HL-60/S4 treated with retinoic acid at 250 ng/mL for 4 days and 3 days (cell line): ENCODE results near the gene VWF.

Source experiments
- in situ Hi-C: fragments of 300-500 bp; cut with MboI; formaldehyde crosslinking; loops from 2 replicates; pipeline ENCODE4 v1.7.0; 2022; ENCODE audit warnings: low sequenced_read_pairs

Gene VWF

DNA sequence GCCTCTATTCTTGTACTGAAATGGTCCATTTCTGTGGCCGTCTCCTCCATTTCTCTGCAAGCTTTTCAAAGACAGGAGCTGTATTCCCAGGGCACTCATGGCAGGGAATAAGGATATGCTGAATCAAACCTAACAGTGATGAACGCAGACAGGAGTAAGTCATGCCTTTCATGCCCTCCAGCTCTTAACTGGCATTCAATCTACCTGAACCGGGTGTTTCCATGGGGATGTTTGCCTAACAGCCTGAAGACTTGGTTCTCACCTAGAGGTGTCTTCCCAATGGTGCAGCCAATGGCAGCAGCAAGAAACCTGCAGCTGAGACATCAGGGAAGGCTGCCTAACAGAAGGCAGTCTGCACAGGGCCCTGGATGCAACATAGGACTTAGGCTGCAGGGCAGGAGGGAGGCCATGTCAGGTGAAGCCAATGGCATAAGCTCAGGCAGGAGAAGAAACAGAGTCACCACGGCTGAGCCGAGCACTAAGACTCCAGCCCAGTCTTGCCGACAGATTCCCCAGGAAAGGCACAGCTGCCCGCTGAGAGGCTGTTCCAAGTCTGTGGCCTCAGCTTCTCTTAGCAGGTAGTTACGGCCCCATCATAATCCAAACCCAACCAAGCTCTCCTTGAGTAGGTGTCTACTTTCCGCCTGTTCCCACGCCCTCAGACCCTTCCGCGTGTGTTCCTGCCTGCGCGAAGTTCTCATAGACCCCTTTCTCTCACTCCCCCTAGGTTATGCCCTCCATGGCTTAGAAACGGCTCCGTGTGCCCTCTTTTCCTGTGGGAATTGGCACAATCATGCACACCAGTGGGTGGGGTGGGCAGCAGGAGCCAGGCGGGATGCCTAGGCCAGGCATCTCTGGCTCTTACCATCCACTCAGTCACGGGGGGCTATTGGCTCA is 44.1 kb downstream of the VWF start:
- in situ Hi-C loops = no loop called here

DNA sequence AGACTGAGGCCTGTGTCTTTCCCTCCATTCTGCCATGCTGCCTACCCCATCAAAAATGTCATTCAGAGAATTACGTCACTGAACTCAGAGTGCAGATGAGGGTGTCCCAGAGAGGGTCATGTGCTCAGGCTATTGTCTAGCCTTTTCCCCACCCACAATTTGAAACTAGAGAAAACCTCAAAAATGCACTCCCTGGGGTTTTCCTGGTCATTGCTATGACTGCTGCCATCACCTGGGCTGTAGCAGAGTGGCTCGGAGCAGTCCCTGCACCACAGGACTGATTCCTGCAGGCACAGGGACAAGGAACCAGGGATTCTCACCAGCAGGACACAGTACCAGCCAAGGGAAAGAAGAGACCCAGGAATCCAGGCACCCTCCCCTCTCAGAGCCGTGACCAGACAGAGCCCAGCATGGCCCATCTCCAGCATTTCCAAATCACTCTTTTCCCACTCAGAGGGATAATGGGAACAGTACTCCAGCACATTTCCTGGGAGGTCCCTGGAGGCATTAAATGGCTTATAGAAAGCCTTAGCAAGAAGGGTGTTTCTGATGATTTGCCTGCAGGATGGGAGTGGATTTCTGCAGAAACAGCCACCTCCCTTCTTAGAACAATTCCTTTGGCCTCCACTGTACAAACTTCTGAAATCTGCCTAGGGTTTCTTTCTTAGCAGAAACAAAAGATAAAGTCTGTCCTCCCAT is 45.9 kb downstream of the VWF start:
- in situ Hi-C loops = no loop called here

DNA sequence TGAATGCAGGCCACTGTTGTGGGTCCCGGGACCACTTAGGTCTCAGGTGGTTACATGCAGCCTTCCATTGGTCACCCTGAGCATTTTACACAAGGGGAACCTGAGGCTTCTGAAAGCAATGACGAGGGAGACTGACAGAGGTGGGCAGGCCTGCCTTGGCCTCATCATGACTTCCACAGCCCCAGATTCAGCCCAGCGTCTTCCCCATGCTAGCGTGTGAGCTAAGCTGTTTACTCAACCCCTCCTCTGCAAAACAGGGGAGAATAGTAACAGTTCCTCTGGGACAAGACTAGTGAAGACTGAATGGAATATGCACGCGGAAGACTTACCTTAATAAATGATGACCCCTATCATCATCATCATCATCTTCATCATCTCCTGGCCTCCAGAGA is 46.8 kb downstream of the VWF start:
- in situ Hi-C loops = no loop called here

DNA sequence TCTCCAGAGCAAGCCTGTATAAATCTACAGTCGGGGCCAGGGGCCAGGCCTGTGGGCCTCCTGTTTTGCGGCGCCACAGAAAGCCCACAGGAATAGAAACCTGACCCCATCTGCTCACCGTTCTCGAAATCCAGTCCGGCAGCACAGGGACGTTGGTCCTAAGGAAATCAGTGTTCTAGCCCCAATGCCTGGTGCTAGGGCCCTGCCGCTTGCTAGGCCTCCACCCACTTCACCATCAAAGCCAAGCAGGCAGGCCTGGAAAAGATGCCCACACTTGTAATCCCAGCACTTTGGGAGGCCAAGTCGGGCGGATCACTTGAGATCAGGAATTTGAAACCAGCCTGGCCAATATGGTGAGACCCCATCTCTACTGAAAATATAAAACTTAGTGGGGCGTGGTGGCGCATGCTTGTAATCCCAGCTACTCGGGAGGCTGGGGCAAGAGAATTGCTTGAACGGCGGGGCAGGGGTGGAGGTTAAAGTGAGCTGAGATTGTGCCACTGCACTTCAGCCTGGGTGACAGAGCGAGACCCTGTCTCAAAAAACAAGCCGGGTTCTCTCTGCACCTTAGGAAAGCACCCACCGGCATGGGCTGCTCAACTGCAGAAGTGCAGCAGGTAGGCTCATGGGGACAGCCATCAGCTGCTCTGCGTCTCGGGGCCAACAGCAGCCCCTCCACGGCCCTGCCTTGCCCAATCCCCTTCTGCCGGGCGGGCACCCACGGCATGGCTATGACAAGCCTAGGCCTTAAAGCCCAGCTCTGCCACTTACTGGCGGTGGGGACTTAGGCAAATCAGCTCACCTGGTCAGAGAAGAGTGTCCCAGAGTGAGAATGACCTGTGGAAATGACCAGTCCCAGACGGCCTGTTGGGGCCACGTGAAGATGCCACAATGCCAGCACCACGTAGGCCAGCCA is 47.4 kb downstream of the VWF start:
- in situ Hi-C loops = no loop called here

DNA sequence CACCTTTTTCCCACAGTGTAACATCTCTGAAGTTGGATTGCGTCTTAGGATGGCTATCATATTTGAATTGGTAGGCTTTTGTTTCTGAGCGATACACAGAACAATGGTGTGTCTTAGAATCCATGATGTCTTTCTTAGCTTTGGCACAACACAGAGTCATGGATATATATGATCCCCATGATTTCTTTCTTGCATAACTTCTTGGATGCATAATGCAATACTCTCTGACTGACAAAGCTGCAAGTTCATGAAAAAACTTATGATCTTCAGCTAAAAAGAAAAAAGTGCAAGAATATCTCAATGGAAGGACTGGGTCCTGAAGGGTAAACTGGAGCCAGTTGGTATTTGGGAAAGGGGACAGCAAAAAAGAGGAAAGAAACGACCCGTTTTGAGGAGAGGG is 48.1 kb downstream of the VWF start:
- in situ Hi-C loops = no loop called here

DNA sequence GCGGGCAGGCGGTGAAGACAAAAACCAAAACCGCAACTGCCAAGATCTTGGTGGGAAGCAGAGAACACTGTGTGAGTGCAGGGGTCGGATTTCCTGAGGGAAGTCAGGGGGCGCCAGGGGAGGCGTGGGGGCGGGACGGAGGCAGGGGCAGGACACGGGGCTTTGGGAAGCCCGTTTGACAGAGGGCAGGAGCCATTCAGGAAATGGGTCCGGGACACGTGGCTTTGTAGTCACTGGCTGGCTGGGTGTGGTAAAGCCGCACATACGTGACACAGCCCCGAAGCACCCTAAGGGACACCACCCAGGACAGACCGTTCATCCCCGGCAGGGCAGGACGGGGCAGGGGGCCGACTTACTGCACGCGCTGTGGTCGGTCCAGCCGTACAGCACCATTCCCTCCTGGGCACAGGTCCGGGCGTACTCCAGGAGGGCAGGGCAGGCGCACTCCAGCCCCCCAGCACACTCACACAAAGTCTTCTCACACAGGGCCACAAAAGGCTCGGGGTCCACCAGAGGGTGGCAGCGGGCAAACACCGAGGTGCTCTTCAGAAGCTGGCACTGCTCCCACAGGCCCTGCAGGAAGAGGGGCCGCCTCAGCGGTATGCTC is 49.4 kb downstream of the VWF start:
- in situ Hi-C loops = no loop called here

DNA sequence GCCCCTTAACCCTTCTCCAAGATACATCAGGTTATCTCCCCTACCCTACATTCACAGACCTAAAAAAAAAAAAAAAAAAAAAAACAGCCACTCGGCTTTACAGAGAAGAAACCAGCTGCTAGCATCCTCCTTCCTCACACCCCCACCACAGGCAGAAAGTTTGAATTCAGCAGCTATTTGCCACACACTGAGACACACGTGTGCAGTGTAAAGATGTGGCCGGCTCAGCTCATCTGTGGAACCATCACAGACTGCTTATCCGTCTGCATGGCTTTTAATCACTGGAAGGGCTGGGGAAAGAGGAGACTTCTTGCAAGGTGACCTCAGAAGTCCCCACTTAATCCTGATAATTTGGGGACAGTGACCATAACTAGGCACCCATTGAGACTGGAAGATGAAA is 50.0 kb downstream of the VWF start:
- in situ Hi-C loops = no loop called here

DNA sequence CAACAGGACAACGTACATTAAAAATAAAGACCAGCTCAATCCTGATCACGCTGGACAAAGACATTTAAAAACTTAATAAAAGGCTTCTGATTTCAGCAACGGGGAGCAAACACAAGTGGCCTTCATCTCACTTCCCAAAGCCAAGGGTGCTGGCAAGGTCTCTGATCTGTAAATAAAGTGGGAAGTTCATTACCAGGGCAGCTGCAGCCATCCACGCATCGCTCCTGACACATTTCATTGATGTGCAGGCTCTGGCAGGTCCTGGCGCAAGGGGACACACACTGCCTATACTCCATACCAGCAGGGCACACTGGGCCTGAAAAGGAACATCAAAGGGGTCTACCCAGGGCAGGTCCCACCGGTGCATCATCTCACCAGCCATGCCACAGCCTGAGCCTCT is 51.0 kb downstream of the VWF start:
- in situ Hi-C loops = no loop called here

DNA sequence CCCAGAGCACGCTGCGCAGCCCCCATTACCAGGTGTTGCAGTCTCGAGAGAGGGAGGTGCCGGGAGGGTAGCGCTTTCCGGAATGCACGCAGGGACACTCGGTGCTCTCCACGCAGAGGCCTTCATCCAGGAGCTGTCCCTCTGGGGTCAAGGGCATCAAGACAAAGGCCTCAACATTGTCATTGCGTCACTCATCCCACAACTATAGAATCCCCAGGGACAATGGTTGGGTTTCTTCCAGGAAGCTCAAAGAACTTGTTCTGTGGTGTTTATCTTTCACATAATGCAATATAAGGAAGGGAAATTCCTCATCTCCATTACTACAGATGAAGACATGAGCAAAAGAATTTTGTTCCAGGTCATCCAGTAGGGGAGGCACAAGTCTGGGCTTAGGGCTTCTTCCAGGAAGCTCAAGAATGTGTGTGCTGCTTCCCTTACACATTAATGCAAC is 52.1 kb downstream of the VWF start:
- in situ Hi-C loops = no loop called here

DNA sequence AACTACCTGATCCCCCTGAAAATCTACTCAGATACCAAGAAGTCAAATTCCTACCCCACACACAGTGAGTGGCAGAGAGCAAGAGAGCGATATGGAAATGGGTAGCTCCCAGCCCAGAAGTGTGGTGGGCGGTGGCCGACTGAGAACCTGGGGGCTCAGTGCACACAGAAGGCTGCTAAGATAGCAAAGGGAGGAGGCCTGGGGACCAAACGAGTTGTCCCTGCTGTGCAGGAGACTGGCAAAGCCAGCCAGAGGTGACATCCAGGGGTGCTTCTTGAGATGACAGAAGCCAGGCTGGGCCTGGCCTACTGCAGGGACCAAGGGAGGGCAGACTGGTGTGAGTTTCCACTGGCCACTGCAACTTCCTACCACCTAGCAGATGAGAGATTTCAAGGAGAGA is 52.9 kb downstream of the VWF start:
- in situ Hi-C loops = no loop called here

DNA sequence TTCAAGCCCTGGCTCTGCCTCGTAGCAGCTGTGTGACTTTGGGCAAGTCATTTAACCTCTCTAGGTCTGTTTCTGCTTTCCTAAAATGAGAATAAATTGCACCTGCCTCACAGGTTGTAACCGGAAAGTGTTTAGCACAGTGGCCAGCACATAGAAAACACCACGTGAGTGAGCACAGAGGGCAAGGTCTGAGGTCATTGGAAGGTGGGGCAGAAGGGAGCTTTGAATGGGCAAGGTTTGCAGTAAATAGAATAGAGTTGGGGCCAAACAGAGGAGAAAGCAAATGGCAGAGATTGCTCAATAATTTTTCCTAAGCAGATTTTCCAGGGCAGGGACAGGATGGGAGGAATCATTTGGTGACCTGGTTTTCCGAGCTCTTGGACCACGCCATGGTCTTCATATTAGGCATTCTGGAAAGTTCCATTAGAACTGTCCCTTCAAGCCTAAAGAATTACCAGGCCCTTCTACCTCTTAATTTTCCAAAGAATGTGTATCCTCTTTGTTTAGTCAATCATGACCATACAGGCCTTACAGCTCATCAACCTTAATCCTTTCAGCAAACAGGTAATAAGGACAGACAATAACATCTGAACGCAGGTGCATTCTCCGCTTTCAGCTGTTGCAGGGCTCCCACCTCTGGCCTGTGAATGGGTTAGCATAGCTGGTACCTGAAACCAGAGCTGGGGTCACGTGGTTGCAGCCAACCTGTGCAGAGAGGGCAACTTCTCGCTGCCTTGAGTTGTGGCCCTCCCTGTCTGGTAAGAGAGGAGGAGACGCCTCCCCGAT is 53.8 kb downstream of the VWF start:
- in situ Hi-C loops = no loop called here

DNA sequence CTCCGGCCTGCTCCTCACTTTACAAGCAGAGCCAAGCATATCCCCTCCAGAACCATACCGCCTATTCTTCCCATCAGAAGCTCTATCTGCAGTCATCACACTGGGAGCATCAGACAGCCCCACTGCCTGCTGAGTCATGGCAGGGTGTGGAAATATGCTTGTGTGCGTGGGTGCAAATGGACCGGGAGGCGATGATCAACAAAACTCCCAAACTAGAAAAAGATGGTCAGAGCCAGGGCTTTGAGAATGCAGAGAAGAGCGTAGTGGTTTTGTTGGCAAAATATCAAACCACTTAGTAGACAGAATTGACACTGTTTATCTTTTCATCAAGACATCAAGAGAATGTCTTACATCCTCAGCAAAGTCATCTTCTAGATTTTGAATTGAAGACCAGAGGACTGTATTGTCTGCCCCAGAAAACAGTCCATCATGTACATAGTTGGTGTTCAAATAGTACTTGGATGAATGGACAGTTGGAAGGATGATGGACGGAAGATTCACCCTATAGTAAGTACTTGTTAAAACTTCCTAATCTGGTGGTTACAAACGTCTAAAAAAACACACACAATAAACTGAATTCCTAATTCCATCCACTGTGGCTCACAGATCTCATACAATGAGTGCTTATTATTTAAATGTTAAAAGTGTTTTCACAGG is 54.9 kb downstream of the VWF start:
- in situ Hi-C loops = no loop called here

DNA sequence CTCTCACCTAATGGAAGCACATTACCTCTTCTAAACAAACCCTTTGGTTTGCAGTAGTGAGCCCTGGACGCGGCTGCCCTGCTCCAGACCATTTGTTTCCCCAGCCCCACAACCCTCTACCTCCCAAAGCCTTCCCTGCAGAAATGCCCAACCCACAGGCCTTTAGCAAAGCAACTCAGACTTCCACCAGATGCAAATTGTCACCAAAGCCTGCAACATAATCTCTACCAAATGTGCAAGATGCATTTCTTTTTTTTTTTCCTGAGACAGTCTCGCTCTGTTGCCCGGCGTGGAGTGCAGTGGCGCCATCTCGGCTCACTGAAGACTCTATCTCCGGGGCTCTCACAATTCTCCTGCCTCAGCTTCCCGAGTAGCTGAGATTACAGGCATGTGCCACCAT is 56.2 kb downstream of the VWF start:
- in situ Hi-C loops = no loop called here

DNA sequence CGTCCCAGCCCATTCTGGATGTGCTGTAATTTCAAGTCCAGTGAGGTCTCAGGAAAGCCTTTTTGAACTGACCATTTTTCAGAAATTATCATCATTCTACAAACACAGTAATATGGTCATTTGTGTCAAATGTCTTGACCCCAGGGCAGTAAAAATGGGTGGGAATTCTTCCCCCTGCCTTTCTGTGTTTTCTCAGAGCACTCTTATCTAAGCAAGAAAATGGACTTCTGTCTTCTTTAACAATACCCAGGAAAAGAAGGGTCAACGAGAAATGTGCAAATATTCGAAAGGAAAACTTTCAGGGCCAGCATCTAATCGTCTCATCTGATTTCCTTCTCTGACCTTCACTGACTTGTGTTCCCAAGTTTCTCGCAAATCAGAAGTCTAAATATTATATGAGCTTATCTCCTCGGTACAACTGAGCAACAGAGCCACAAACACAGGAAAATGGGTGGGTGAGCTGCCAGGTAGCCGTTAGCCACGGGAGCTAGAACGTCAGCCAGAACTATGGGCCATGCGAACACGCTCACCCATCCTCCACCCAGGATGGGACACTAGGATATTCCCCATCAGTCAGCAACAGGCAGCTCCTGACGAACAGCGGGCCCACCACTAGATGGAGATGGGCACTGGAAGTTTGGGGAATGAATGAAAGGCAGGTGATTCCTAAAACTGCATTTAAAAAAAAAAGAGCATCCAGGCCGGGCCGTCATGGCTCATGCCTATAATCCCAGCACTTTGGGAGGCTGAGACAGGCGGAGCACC is 57.1 kb downstream of the VWF start:
- in situ Hi-C loops = no loop called here

DNA sequence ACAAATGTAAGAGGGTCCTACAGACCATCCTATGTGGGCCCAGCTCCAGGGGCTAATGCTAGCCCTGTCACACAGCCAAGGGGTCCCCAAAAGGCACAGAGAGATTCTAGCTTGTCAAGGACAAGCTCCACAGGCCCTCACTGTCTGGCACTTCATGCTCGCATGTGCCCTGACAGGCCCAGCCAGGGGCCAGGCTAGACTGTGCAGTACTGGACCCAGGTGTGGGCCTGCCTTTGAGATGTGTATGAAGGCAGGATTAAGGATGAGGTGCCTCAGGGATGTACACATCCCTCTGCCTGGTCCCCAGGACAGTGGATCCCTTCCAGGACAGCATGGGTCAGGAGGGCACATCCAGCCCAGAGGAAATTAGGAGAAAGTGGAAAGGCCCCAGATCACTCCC is 57.8 kb downstream of the VWF start:
- in situ Hi-C loops = no loop called here

DNA sequence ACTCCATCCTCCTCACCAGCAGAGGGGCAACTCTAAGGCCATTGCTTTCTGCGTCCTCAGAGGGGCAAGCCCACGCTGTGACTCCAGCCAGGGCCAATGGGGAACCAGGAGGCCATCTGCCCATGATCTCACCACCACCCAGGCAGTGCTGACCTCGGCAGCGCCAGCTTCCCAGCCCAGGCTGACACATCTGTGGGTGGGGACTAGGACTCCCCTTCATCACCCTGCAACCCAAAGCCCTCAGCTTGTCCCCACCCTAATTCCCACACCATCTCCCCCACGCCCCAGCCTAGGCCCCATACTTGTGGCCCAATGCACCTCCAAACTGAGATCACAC is 58.6 kb downstream of the VWF start:
- in situ Hi-C loops = no loop called here

DNA sequence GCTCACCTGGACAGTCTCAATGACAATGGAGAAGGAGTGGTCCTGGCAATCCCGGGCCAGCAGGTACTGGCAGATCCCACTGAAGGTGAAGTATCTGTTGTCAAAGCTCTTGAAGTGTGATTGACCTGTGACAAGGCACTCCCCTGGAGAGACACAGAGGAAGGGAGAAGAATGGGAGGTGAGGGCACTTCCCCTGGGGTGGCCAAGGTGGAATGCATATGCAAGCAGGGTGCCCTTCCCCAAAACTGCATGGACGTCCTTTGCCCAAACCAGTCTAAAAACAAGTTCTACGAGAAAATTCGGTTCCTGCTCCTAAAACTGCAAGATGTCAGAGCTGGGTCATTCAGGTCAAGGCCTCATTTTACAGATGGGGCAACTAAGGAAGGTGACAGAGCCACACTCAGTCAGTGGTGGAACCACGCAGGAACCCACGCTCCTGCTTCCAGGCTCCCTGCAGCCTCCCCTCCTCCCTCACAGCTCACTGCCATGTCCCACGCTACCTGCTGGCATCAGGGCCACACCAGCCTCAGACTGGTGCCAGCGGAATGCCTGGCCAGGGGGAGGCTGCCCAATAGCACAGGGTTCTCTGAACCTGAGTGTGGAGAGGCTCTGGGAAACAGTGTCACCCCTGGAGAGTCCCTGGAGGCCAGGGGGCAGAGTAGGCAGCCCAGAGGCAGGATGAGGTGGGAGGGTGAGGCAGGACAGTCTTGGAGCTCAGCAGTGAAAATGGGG is 59.2 kb downstream of the VWF start:
- in situ Hi-C loops = no loop called here
